ENCODE results near the gene LYST.
A peak's percentile ranks its signal among the peaks of the same experiment; 100 is the strongest.
"Not testable (repeated sequence)": the region's sequence is repeated elsewhere in the genome, so short reads cannot be mapped to it uniquely, and the experiment has no call there.

LYST gene

DNA sequence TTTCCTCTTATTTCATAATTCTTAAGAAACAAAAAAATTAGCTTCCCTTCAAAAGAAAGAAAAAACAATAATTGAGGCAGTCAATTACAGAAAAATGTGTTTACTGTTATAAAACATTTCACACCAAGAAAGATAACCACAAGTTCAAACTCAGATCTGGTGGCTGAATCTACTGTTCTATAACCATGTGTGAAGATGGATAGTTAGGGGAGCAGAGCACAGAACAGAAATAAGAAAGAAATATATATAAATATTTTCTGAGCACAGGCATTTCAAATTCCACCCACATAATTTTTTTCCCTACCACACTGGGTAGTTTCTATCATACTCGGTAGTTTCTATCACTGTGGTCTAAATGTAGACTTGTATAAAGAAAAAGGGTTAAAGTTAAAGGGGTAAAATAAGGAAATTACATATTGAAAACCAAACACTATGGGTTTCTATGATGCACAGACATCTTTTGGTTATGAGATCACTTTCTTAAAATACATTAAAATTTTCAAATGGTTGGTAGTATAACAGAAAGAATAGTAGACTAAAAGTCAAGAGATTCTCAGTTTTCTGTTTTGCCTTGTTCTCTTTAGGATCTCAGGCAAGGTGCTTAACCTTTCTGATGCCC lies 10.8 kb downstream of the LYST start:
- DNase-seq, result no peak

DNA sequence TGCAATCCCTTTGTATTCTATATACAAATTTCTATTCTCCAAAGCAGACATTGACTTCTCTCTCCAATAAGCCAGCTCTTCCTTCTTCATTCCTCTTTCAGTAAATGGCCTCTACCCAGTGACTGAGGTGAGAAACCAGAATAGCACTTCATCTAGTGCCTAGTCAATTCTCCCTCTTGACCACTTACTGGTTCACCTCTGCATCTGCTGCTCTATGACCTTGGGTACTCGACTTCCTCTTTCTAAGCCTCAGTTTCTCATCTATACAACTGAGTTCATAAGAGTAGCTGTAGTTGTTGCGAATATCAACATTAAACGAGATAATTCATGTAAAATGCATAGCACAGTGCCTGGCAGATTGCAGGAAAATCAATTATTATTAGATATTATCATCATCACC lies 12.4 kb downstream of the LYST start:
- no peak for DNase-seq

DNA sequence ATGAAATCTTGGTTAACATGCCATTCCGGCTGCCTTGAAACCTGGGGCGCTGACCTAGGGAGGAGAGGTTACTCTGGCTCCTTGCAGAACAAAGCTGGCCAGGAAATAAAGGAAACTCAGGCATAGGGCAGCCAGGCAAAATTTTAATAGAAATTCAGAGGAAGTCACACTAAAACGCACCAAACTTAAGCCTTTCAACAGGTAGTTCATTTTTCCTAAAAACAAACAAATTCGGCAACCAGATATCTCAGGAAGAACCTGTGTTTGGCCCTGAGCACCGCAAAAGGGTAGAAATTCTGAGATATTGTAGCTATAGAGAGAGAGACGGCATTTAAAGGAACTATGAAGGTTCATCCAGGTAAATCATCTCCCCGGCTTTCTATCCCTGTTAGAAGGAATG lies 13.1 kb downstream of the LYST start:
- DNase-seq, result no peak

DNA sequence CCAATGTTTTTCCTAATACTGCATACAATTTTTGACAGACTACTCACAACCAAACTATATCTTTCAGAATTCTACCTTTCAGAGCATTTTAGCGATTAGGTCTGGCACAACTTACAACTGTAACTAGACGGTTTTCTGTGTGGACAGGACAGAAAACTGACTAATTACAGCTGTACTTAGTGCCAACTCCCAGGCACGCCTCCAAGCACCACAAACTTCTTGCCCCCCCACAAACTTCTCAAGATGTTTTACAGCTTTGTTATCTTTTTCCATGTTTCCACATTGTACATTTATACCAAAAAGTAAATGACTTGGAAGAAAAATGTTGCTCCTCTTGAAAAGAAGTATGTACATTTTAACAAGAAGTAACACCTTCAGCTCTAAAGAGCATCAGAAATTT lies 13.8 kb downstream of the LYST start:
- no peak for DNase-seq

DNA sequence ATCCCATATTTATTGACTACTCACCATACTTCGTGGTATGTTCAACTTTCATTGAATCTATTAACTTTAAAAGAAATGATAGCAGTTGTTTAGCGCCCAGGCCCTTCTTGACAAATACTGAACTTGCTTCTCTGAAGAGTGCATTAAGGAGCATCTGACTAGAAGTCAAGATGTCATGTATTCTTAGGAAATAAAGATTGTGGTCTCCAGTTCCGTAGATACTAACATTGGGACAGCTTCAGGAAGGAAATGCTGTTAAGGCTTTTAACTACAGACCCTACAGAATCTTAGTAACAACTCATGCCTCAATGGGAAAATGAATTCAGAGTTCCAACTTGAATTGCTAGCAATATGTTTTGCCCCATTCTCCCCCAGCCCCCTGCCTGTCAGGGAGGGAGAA lies 14.8 kb downstream of the LYST start:
- DNase-seq, result peak; percentile 32 to 53

DNA sequence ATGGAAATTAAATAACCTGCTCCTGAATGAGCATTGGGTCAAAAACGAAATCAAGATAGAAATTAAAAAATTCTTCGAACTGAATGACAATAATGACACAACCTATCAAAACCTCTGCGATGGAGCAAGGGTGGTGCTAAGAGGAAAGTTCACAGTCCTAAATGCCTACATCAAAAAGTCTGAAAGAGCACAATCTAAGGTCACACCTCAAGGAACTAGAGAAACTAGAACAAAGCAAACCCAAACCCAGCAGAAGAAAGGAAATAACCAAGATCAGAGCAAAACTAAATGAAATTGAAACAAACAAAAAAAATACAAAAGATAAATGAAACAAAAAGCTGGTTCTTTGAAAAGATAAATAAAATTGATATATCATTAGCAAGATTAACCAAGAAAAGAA lies 18.5 kb downstream of the LYST start:
- not testable (repeated sequence) for DNase-seq

DNA sequence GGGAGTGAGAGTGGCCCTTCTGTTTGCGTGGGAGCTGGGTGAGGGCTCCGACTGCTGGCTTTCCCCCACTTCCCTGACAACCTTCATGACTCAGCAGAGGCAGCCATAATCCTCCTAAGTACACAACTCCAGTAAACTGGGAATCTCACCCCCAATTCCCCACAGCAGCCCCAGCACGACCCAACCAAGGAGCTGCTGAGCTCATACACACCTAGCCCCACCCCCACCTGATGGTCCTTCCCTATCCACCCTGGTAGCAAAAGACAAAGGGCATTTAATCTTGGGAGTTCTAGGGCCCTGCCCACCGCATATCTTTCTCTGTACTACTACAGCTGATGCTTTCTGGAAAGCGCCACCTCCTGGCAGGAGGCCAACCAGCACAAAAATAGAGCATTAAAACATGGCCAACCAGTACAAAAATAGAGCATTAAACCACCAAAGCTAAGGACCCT lies 21.0 kb downstream of the LYST start:
- not testable (repeated sequence) for DNase-seq

DNA sequence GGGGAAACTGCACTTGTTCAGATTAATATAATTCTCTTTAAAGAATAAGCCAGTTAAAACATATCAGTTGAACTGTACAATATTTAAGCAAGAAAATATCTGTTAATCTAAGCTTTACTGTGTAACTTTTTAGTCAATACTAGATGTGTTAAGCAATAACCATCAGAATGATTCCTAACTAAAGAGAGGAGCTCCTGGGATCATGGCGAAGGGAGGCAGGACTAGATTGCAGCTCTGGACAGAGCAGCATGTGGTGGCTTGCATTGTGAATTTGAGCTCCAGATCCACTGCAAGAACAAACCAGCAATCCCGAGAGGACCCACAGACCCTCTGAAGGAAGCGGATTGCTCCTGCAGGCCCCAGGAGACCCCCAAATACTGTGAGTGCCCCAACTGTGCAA lies 21.9 kb downstream of the LYST start:
- DNase-seq, result no peak

DNA sequence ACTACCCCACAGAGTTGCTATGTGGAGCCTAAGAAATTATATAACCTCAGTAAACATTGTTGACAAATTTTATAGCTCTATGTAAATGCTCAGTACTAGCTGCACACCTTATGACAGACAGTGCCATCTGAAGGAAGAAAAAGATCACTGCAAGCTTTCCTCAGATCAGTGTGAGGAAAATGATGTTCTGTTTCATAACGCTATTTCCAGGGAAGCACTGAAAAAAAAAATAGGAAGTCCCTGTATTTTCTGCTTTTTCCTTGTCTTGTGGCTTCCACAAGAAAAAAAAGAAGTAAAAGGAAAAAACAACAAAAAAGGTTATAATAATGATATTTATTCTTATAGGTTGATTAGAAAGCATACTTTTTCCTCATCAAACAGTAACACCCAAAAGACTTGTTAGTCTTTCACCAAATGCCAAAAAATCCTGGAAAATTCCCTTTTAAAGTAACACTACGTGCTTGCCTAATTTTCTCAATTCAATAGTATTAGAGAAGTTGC lies 23.2 kb downstream of the LYST start:
- peak in 1 of 2 experiments; percentile 51 for DNase-seq

DNA sequence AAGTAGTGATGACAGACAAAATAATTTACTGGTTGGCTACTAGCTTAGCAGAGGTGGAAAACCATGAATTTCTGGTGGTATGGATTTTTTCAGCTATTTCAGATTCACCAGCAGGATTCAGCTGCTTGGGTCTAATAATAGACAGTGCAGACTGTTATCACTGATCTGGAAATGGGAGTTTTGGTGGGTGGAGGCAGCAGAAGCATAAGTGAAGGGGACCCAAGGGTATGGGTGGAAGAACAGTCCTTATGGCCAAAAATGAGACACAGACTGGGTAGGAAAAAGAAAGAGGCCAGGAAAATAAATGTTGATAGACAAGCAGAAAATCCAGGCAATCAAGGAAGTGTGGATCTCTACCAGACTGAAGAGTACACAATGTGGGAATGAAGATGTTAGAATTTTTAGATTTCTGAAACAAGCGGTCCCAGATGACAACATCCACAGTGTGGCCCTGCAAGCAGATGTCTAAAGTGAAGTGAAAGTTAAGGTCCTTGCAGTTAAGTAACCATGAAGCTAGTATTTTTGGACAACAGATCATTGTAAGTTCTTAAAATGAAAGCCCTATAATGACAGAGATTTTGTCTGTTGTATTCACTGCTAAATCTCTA lies 24.7 kb downstream of the LYST start:
- no peak for DNase-seq

DNA sequence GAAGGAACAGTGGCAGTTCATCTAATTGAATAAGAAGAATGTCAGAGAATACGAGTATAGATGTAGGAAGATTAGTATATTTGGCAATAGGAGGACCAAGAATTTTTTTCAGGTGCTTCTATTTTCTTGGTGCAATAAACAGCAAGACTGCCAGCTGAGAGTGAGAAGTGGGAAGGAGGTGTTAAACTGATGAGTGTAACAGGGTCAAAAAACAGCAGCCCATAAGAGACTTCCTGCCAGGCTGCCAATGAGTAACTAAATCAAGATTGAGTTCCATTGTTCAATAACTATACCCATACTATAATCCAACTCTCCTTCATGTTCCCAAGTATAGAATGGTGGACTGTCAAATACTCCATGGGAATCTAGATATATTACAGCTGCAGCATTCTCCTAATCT lies 28.7 kb downstream of the LYST start:
- DNase-seq, result no peak

DNA sequence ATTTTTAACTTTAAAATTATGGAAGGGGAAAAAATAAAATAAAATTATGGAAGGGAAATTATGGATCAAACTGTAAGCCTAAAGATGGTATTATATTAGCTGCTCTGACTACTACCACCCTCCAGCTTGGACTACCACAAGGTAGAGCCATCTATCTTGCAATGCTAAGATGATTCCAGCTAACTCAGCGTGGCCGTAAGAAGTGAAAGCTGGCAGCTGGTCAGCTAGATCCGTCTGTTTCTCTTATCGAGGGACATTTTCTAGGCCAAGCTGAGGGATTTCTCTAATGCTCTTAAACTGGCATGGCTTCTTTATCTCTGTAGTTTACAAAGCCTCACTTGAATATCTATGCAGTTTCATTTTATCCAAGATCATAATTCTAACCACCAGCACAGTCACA lies 31.5 kb downstream of the LYST start:
- no peak for DNase-seq

DNA sequence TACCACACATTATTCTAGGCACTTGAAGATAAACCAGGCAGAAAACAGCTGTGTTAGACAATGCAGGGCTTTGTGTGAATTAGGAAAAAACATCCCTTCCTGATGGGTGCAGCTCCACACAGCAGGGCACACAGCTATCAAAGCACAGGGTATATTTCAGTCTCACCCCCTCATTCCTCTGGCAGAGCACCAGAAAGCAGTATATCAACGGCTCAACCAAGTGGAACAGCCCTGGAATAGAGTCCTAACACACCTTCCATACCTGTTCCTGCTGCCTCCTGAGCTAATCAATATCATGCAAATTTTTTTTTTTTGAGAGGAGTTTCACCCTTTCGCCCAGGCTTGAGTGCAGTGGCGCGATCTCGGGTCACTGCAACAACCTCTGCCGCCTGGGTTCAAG lies 32.1 kb downstream of the LYST start:
- DNase-seq, result no peak

DNA sequence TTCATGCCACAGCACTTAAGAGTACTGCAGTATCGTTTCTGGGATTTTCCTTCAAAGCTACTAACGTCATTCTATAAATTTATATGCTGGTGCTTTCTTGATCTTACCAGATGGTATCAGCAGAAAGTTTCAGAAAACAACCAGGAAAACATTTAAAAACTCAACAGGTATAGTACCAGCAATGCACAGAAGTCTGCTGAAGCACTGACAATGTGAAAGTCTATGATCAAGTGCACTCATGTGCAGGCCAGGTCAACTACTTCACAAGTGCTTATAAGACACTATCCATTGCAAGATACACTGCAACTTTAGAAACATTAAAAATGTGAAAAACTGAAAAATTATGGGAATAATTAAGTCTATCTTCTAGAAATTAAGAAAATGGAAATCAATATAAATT lies 34.7 kb downstream of the LYST start:
- DNase-seq, result no peak

DNA sequence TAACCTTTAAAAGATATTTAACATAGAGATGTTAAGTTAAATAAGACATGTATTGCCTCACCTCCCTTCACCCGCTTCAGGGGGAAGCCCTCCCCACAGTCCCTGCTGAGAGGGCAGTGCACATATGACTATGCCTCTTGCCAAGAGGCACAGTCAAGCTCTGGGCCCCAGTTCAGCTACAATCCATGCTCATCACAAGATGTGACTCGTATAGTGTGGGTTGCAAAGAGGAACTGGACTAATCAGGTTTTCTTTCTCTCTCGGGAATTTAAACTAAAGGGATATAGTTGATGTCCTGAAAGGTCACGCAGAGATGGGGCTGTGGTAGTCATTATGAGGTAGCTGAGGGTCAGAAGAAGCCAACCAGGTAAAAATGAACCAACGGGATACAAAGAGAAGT lies 35.6 kb downstream of the LYST start:
- DNase-seq, result peak; percentile 15 to 19

DNA sequence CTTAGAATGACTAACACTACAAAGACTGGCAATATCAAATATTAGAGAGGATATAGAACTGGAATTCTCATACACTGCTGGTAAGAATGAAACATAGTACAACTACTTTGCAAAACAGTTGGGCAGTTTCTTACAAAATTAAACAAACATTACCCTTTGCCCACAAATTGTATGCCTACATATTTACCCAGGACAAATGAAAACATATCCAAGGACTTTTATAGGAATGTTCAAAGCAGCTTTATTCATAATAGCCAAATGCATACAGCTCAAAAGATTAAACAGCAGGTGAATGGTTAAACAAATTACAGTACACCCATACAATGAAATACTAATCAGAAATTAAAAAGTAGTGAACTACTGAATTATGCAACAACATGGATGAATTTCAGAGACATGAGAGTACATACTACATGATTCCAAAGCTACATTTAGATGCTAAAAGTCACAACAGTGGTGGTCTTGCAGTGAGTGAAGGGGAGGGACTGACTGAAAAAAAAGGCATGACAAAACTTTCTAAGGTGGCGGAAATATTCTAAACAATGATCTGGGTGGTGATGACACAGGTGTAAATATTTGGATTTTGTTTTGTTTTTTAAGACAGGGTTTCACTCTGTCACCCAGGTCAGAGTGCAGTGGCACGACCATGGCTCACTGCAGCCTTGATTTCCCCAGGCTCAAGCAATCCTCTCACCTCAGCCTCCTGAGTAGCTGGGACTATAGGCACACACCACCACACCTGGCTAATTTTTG lies 40.4 kb downstream of the LYST start:
- no peak for DNase-seq

DNA sequence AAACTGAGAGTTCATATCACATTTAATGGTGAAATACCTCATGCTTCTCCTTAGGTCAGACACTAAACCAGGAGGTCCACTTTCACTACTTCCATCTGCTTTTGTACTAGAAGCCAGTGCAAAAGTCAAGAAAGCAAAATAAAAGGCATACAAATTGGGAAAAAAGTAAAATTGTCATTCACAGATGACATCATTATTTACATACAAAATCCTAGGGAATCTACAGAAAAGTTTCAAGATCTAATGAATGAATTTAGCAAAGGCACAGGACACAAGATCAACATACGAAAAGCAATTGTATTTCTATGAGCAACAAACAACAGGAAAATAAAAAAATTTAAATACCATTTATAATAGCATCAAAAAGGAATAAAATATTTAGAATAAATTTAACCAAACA lies 41.5 kb downstream of the LYST start:
- DNase-seq, result no peak

DNA sequence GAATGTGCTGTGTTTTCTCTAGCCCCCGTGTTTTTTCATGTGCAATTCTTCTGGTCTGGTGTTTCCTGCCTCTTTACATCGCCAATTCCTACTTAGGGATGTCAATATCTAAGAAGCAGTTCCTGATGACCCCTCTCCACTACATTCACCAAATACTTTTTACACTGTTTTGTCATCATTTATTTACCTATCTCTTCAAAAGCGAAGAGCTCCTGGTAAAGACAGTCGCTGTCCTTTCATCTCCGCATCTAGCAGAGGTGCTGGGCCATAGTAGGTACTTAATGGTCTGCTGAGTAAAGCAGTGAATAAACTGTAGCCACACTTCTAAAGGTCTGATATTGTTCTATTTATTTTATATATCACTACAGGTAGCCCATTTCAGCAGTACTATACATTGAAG lies 43.0 kb downstream of the LYST start:
- DNase-seq, result no peak

DNA sequence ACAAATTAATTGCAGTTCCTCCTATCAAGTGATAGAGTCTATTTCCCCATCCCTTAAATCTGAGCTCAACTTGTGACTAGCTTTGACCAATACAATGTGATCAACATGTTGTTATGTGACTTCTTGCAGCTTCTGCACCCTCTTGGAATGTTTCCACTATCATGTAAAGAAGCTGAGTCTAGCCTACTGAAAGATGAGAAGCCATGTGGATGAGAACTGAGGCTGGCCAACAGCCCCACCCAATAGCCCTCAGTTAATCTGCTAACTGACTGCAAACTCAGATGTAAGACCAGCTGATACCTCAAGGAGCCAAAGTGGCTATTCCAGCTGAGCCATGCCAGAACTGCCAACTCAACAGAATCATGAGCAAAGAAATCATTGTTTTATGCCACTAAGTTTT lies 44.0 kb downstream of the LYST start:
- no peak for DNase-seq

DNA sequence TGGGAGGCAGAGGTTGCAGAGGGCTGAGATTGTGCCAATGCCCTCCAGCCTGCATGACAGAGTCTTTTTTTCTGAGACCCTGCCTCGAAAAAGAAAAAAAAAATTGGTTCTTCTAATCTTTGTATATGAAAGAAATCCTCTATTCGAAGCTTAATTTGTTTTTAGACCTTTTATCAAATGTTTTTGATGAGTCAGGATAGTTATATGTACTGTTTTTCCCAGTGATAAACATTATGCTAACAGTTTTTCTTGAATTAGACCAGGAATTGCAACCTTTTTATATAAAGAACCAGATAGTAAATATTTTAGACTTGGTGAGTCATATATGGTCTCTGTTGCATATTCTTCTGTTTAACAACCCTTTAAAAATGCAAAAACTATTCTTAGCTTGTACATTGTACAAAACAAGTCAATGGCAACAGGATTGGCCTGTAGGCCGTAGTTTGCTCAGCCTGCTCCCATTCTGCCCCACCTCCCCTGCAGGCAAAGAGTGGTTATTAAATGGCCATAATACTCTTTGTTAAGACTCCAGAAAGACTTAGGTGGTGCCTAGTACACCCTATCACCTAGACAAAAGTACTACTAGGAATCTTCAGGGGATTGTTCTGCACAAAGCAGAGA lies 45.2 kb downstream of the LYST start:
- DNase-seq, result no peak

DNA sequence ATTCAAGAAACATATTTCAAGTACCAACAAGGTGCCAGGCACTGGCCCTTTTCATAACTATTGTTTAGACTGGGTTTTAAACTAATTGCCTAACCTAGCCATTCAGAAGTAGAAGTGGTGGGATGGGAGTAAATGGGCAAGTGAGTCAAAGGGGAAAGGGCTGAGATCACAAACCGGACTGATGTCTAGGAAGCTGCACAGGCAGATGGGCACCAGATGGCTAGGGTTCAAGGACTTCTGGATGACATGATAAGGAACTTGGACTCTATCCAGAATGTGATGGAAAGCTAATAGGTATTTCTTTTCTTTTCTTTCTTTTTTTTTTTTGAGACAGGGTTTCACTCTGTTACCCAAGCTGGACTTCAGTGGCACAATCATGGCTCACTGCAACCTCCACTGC lies 46.6 kb downstream of the LYST start:
- DNase-seq, result no peak

DNA sequence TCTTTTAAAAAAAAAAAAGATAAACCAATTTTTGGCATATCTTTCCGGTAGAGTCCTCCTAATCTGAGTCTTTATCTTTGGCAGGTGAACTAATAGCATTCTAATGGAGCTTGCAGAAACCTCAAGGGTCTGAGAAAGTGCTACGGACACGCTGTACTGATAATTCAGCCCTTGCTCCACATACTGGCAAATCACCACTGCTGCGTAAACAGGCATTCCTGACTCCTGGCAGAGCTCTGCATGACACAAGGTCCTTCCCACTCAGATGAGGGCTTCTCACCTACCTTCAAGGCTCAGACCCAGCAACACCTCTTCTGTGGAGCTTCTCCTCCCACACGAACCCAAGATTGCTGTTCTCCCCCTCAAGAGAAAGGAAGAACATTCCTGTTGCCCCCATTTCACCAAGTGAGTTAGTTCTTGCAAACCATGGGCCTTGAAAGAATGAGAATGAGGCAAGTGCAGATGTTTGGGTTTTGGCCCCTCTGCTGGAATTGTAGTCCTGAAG lies 48.0 kb downstream of the LYST start:
- no peak for DNase-seq

DNA sequence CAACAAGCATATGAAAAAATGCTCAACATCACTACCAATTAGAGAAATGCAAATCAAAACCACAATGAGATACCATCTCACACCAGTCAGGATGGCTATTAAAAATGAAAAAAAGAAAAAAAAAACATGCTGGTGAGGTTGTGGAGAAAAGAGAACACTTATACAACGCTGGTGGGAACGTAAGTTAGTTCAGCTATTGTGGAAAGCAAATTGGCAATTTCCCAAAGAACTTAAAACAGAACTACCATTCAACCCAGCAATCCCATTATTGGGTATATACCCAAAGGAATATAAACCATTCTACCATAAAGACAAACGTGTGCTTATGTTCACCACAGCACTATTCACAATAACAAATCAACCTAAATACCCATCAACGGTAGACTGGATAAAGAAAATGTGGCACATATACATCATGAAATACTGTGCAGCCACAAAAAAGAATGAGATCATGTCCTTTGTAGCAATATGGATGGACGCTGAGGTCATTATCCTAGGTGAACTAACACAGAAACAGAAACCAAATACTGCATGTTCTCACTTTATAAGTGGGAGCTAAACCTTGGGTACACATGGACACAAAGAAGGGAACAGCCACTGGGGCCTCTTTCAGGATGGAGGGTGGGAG lies 49.5 kb downstream of the LYST start:
- DNase-seq, result no peak

Measured in AML-193 (cell line).